K562 treated with DMSO at 1 percent for 24 hours (cell line): ENCODE data around the gene CHST8. TPM values are rescaled to one million over a fixed set of nuclear protein-coding genes. Genes with fewer than 3 reads are reported as not detected.

Source experiments
- total RNA-seq: library from RNA; unstranded; fragments of 300-600 nt; gene quantifications from 2 replicates; pipeline ENCODE4 v1.2.3, GENCODE V29; 2022; ENCODE audit warnings: low read depth; ENCODE audit not compliant: insufficient read depth

The CHST8 gene, protein sequence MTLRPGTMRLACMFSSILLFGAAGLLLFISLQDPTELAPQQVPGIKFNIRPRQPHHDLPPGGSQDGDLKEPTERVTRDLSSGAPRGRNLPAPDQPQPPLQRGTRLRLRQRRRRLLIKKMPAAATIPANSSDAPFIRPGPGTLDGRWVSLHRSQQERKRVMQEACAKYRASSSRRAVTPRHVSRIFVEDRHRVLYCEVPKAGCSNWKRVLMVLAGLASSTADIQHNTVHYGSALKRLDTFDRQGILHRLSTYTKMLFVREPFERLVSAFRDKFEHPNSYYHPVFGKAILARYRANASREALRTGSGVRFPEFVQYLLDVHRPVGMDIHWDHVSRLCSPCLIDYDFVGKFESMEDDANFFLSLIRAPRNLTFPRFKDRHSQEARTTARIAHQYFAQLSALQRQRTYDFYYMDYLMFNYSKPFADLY
- 1.6 TPM in 1 of 2 replicates, not detected in the other for total RNA-seq

DNA sequence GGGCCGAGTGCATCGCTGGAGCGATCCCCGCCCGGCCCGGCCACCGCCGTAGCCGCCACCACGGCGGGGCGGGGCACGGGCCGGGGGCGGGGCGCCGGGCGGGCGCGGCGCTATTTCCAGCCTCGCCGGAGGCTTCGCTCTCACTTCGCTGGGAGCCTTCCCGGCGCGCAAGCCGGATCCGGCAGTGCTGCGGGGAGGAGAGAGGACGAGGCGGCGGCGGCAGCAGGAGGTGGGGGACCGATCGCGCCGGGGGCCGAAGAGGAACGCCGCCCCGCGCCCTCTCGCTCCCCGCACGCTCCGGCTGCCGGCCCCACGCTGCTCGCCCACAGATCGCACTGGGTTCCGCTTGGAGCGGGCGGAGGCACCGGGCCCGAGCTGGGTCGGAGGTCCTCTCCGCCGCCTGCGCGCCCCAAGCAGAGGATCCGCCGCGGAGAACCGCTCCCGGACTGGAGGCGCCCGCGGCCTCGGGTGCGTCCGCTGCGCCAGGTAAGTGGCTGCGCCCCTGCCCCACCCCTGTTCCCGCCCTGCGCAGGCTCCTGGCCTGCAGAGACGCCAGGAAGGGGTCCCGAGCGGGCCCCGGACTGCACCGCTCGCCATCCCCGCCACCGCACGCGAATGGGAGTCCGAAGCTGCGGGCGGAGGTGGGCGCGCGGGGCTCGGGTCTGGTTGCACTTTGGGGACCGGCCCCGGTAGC is at the start of gene CHST8:
Gene CHST8 (plus strand): TSS at position 143 of the 694 bp plus-strand sequence. CDS start 67,309 bp downstream, outside the sequence.

DNA sequence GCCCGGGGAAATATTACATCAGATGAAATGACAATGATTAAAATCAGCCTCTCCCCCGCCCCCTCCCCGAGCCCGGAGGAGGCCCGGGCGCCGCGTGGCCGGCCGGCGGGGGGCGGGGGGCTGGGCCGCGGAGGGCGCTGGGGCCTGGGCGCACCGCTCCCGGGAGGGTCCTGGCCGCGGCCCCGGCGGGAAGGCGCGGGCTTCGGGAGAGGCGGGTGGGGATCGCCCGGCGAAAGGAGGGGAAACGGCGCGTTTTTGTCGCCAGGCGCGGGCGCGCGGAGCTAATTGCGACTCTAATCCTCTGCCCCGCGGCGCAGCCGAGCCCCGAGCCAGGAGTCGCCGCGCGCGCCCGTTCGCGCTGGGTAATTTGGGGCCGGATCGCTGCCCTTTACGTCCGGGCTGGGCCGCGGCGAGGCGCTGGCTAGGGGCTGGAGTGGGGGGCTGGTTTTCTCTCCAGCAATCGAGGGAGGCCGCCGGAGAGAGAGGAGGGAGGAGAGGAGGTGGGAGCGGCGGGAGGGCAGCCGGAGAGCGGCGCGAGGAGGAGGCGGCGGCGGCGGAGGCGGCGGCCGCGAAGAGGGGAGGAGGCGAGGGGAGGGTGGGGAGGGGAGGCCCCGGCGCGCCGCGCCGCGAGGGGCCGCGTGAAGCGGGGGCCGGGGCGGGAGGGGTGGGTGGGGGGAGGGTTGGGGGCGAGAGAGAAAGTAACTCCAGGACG is 174.6 kb downstream of the CHST8 start, which contains the start of gene KCTD15:
Gene KCTD15 (plus strand): TSS at position 707 of the 712 bp plus-strand sequence. CDS start 3,585 bp downstream, outside the sequence.

Other genes starting within 250 kb of the CHST8 start
- 37.0 and 40.8 TPM in 2 replicates for gene CEBPG, start 248.2 kb upstream of the CHST8 start, total RNA-seq
- gene PEPD, start 100.2 kb upstream of the CHST8 start, total RNA-seq: 68.1 and 69.0 TPM in 2 replicates
- 15.0 and 15.2 TPM in 2 replicates for gene KCTD15, start 174.9 kb downstream of the CHST8 start, total RNA-seq